Measurements from ENCODE around the gene KLHL5.

KLHL5 gene, protein sequence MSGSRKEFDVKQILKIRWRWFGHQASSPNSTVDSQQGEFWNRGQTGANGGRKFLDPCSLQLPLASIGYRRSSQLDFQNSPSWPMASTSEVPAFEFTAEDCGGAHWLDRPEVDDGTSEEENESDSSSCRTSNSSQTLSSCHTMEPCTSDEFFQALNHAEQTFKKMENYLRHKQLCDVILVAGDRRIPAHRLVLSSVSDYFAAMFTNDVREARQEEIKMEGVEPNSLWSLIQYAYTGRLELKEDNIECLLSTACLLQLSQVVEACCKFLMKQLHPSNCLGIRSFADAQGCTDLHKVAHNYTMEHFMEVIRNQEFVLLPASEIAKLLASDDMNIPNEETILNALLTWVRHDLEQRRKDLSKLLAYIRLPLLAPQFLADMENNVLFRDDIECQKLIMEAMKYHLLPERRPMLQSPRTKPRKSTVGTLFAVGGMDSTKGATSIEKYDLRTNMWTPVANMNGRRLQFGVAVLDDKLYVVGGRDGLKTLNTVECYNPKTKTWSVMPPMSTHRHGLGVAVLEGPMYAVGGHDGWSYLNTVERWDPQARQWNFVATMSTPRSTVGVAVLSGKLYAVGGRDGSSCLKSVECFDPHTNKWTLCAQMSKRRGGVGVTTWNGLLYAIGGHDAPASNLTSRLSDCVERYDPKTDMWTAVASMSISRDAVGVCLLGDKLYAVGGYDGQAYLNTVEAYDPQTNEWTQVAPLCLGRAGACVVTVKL

GRCh38 chr4:39062094-39062769, at the start of gene KLHL5:
Gene KLHL5, plus strand, starts transcription at chr4:39062232. Its CDS starts 421 bp downstream, at chr4:39062653.
- Histone ChIP-seq H3K9me2 (replicated peaks; ENCODE audit: insufficient read depth, low read length) (no peaks in the 10 kb centered on the region), H4K20me1 (ENCODE audit: low read depth, low read length) (peaks cover 5% of the 10 kb centered on the region; the same call in 1 of the 2 replicates), H2AFZ (ENCODE audit: low read depth, low read length, severe bottlenecking) (no peak within 1 kb of the TSS), H3K9me3 (ENCODE audit: insufficient read depth, low read length) (no peaks in the 10 kb centered on the region), H3K4me2 (ENCODE audit: low read depth, low read length, poor library complexity, severe bottlenecking) (no peak within 1 kb of the TSS), H3K4me3 (ENCODE audit: insufficient read depth, low read length, poor library complexity, severe bottlenecking) (no peak within 1 kb of the TSS), H3K27me3 (ENCODE audit: low read length) (no peaks in the 10 kb centered on the region), H3K9ac (ENCODE audit: low read length) (no peak within 1 kb of the TSS), H3K27ac (ENCODE audit: low read depth, low read length) (no peak within 1 kb of the TSS), H3F3A (ENCODE audit: insufficient read depth) (no peaks in the 10 kb centered on the region; the same call in 1 of the 2 replicates), H3K79me2 (ENCODE audit: insufficient read depth, low read length) (peaks cover 27% of the 10 kb centered on the region), H3K36me3 (ENCODE audit: low read length) (no peaks in the 10 kb centered on the region)
- TF ChIP-seq CTCF (IDR thresholded peaks at IDR 0.05; ENCODE audit: insufficient read depth, low read length, poor library complexity, severe bottlenecking) (no peak), EZH2phosphoT487 (conservative IDR thresholded peaks at IDR 0.05; ENCODE audit: low read length) (no peak)

DNA sequence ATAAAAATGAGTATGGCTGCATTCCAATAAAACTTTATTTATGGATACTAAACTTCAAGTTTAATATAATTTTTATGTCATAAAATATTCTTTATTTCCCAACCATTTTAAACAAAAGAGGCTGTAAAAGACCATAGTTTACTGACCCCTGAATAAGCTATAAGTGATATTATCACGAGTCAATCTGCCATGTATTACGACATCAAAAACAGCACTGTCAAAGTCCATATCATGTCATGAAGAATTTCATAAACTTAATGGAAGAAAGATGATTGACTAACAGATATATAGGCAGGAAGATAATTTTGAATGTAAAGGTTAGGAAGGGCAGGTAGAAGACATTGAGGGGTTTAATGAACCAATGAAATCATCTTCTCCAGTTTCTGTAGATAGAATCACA, 48.0 kb upstream of the KLHL5 start:
- Histone ChIP-seq H4K20me1 (ENCODE audit: low read depth, low read length) (peaks cover 8% of the 10 kb centered on the region), H3K4me3 (ENCODE audit: insufficient read depth, low read length, poor library complexity, severe bottlenecking) (no peak overlapping the region), H3K27me3 (ENCODE audit: low read length) (no peaks in the 10 kb centered on the region), H3K9me2 (replicated peaks; ENCODE audit: insufficient read depth, low read length) (no peaks in the 10 kb centered on the region), H3F3A (ENCODE audit: insufficient read depth) (peaks cover 4% of the 10 kb centered on the region; the same call in 1 of the 2 replicates), H3K4me2 (ENCODE audit: low read depth, low read length, poor library complexity, severe bottlenecking) (no peak overlapping the region), H3K9ac (ENCODE audit: low read length) (no peak overlapping the region), H3K36me3 (ENCODE audit: low read length) (peaks cover 41% of the 10 kb centered on the region), H3K79me2 (ENCODE audit: insufficient read depth, low read length) (peaks cover 98% of the 10 kb centered on the region), H2AFZ (ENCODE audit: low read depth, low read length, severe bottlenecking) (no peak overlapping the region), H3K27ac (ENCODE audit: low read depth, low read length) (no peak overlapping the region), H3K9me3 (ENCODE audit: insufficient read depth, low read length) (no peaks in the 10 kb centered on the region)
- TF ChIP-seq CTCF (IDR thresholded peaks at IDR 0.05; ENCODE audit: insufficient read depth, low read length, poor library complexity, severe bottlenecking) (no peak), EZH2phosphoT487 (conservative IDR thresholded peaks at IDR 0.05; ENCODE audit: low read length) (no peak)

GRCh38 chr4:39020130-39020529, 41.9 kb upstream of the KLHL5 start:
- Histone ChIP-seq H3K36me3 (ENCODE audit: low read length) (peaks cover 58% of the 10 kb centered on the region), H4K20me1 (ENCODE audit: low read depth, low read length) (no peaks in the 10 kb centered on the region), H3K79me2 (ENCODE audit: insufficient read depth, low read length) (peaks cover 100% of the 10 kb centered on the region), H3K9me2 (replicated peaks; ENCODE audit: insufficient read depth, low read length) (no peaks in the 10 kb centered on the region), H3K27me3 (ENCODE audit: low read length) (no peaks in the 10 kb centered on the region), H3K9ac (ENCODE audit: low read length) (no peak overlapping the region), H3K4me3 (ENCODE audit: insufficient read depth, low read length, poor library complexity, severe bottlenecking) (no peak overlapping the region), H3K27ac (ENCODE audit: low read depth, low read length) (no peak overlapping the region), H2AFZ (ENCODE audit: low read depth, low read length, severe bottlenecking) (no peak overlapping the region), H3K4me2 (ENCODE audit: low read depth, low read length, poor library complexity, severe bottlenecking) (no peak overlapping the region), H3K9me3 (ENCODE audit: insufficient read depth, low read length) (no peaks in the 10 kb centered on the region; the same call in 1 of the 2 replicates), H3F3A (ENCODE audit: insufficient read depth) (peaks cover 8% of the 10 kb centered on the region; the same call in 1 of the 2 replicates)
- TF ChIP-seq EZH2phosphoT487 (conservative IDR thresholded peaks at IDR 0.05; ENCODE audit: low read length) (no peak), CTCF (IDR thresholded peaks at IDR 0.05; ENCODE audit: insufficient read depth, low read length, poor library complexity, severe bottlenecking) (no peak)
